HG03460 (cell line): ENCODE measurements around the gene SLC51A.
"Not testable (repeated sequence)": the region's sequence is repeated elsewhere in the genome, so short reads cannot be mapped to it uniquely, and the experiment has no call there.

ENCODE experiments used
- ATAC-seq: cut with Tn5 transposase; IDR thresholded peaks from one replicate; pipeline ENCODE4 v1.9.1; 2021; ENCODE audit not compliant: unreplicated experiment

Gene SLC51A

DNA sequence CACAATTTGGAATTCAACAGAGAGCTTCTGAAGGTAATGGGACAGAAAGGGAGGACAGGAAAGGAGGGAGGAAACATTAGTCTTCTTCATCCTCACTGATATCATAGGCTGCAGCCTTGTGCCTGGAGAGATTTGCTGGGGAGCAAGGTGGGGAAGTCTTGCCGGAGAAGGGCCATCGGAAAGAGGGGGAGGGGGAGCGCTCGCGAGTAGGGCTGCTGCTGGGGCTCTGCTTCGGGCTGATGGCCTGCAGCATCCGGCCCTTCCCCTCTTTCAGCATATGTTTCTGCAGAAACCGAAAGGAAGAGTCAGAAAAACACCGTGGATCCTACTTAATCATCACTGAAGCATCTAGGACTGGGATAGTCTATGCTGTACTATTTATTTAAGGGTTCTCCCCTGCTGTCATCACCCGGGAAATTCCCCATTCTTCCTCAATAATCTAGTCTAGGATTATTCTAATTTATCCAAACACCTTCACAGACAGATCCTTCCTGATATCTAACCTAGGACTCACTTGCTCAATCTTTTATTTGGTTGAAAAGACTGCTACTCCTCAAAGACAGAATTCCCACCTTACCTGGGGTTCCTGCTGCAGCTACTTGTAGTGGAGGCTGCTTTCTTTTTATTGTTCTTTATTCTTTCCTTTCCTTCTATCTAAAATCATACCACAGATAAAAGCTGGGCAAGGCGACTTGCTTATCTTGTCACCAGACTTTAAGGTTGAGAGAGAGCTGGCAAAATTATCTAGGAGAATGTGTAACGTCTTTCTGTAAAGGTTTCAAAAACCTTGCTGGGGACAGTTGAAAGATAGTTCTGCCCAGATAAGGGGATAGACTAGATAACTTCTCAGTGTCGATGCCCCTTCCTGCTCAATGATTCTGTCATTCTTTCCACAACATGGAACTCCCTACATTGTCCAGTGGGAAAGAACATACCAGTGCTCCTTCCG lies 22.6 kb downstream of the SLC51A start:
- ATAC-seq = no peak

DNA sequence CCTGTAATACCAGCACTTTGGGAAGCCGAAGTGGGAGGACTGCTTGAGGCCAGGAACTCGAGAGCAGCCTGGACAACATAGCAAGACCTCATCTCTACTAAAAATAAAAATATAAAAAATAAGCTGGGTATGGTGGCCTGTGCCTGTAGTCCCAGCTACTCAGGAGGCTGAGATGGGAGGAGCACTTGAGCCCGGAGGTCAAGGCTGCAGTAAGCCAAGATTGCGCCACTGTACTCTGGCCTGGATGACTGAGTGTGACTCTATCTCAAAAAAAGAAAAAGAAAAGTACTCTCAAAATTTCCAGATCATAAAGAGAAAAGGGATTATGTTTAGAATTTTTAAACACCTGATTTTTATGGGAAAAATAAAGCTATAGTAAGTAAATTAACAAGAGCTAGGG lies 24.1 kb downstream of the SLC51A start:
- no peak for ATAC-seq

DNA sequence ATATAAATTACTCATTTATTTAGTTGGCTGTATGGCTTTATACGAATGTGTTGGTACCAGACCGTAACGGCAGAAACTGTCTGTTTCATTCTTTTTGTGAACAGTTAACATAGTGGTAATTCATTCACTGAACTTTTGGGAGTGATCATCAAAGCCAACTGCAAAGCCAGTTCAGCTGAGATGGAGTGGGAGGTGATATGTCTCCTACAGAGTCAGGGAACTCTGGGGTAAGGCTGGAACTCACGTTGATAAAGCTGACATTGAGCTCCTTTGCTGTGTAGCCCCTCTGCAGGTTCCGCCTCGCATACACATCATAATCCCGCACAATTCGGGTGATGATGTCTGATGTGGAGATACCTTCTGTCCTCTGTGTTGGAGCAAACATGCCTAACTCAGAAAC lies 25.4 kb downstream of the SLC51A start:
- ATAC-seq = no peak

GRCh38 chr3:196244166-196244565 lies 27.8 kb downstream of the SLC51A start:
- not testable (repeated sequence) for ATAC-seq

GRCh38 chr3:196246612-196247308 lies 30.4 kb downstream of the SLC51A start:
- ATAC-seq = no peak

DNA sequence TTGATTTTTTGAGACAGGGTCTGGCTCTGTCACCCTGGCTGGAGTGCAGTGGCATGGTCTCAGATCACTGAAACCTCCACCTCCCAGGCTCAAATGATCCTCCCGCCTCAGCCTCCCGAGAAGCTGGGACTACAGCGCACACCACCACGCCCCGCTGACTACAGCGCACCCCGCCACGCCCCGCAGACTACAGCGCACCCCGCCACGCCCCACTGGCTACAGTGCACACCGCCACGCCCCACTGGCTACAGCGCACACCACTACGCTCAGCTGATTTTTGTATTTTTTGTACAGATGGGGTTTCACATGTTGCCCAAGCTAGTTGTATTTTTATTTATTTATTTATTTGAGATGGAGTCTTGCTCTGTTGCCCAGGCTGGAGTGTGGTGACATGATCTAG lies 35.6 kb downstream of the SLC51A start:
- ATAC-seq = no peak

DNA sequence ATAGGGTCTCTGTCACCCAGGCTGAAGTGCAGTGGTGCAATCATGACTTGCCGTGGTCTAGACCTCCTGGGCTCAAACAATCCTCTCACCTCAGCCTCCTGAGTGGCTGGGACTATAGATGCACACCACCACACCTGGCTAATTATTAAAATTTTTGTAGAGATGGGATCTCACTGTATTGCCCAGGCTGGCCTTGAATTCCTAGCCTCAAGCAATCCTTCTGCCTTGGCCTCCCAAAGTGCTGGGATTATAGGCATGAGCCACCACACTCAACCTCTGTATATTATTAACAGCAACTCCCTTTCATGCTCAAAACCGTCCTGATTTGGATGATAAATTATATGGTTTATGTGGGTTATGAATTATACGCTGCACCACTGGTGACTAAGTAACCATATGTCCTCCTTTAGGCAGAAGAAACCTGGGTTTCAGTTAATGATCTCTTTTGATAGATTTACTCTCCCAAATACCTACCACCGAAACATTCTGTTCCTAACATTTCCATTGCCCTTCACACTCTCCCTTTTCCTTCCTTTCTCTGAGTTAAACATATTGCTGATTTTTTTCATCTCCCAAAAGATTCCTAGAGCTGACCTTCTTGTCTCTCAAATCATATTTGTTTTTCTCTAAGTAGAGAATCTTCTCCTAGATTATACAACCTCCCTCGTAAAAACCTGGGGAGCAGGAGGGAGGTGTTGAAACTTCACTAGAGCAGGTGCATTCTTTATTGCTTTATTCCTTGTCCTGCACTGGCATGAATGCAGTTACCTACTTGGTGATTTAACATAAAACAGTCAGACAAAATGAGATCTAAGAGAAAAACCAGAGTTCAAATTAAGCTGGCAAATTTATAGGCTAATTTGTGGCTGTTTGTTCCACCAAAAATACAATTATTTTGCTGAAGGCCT lies 38.3 kb downstream of the SLC51A start:
- no peak for ATAC-seq

GRCh38 chr3:196255776-196256175 lies 39.4 kb downstream of the SLC51A start:
- ATAC-seq = no peak

DNA sequence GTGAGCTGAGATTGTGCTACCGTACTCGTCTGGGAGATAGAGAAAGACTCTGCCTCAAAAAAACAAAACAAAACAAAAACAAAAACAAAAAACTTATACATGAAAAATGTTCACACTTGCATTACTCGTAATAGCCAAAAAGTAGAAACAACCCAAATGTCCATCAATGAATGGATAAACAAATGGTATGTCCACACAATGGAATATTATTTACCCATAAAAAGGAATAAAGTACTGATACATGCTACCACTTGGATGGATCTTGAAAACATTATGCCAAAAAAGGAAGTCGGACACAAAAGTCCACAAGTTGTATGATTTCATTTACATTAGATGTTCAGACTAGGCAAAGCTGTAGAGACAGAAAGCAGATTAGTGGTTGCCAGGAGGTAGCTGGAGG lies 44.5 kb downstream of the SLC51A start:
- no peak for ATAC-seq

- no peak for ATAC-seq
These were observed 47.5 kb downstream of the SLC51A start for GRCh38 chr3:196263819-196264218.

DNA sequence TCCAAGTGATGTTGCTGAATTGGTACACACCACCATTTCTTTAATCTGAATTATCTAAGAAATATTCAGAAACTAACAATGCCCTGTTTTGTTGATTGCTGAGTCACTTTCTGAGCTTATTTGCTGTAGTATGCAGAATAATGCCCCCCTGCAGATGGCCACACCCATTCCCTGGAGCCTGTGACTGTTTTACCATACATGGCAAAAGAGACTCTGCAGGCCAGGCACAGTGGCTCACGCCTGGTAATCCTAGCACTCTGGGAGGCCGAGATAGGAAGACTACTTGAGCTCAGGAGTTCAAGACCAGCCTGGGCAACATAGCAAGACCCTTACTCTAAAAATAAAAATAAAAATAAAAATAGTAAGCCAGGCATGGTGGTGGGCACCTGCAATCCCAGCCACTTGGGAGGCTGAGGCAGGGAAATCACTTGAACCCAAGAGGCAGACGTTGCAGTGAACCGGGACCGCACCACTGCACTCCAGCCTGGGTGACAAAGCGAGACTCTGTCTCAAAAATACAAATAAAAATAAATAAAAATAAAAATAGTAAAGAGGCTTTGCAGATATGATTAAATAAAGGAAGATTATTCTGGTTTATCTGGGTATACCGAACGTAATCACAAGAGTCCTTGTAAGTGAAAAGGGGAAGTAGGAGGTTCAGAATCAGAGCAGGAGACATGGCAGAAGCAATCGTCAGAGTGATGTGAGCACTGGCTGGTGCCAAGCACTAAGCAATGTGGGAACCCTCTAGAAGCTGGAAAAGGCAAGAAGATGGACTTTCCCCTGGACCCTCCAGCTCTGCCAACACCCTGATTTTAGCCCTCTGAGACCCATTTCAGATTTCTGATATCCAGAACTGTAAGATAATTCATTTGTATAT lies 52.2 kb downstream of the SLC51A start:
- ATAC-seq = no peak

- no peak for ATAC-seq
These were observed 54.2 kb downstream of the SLC51A start for GRCh38 chr3:196270499-196270898.

- no peak for ATAC-seq
These were observed 56.5 kb downstream of the SLC51A start for GRCh38 chr3:196272826-196273225.

DNA sequence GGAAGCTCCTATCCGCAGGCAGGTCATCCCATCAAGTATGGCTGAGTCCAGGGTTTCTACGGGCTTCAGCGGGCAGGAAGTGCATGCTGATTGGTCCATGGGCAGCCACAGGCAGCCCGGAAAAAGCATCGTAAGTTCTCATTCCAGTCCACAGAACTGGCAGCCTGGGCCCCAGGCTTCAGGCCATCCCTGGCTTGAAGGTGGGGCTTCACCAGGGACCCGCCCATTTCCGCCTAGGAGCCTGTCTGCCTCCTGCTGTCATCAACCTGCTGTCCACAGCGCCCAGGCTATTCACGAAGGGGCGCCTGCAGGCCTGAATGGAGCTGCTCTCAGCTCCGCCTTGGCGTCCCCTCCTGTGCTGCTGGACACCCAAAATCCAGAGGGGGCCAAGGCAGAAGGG lies 57.3 kb downstream of the SLC51A start:
- ATAC-seq = no peak

GRCh38 chr3:196274585-196274984 lies 58.3 kb downstream of the SLC51A start:
- peak; percentile 79 for ATAC-seq

GRCh38 chr3:196275126-196275525 lies 58.8 kb downstream of the SLC51A start:
- no peak for ATAC-seq

DNA sequence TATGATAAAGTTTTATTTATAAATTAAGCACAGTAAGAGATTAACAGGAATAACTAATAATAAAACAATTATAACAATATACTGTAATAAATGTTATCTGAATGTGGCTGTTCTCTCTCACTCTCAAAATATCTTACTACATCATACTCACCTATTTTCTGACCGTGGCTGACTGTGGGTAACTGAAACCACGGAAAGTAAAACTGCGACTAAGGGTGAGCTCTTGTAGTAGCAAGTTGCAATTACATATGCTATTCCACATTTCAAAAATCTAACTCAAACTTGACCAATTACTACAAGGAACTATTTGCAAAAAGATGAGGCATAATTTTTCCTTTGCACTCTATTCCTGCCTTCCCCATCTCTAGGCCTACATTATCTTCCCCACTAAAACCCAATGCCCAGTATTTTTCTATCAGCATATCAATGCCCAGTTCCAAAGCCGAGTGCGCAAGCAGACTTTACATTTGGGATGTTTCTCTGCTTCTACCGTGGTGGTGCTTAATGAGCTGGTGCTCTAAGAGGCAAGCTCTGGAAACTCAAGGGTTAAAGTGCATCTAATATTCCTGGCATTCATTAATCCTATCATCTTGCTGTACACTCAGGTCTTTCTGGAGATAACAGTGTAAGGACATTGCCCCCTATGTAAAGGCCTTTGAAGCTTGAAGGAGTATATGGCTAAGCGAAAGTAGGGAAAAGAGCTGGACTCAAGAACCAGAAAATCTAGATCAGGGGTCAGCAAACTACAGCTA lies 64.5 kb downstream of the SLC51A start:
- ATAC-seq = no peak

- ATAC-seq = no peak
These were observed 65.6 kb downstream of the SLC51A start for GRCh38 chr3:196281962-196282361.
